CD4-positive, alpha-beta T cell treated with Interferon alpha-2 for 1 hour (primary cell): Measurements from ENCODE around the gene UBE3A.
A peak's percentile ranks its signal among the peaks of the same experiment; 100 is the strongest.
"Not testable (repeated sequence)": the region's sequence is repeated elsewhere in the genome, so short reads cannot be mapped to it uniquely, and the experiment has no call there.

Source experiments
- DNase-seq, 2 donors: peaks; one replicate each; pipeline ENCODE4 v3.0.0-alpha.2; 2020 to 2022

The UBE3A gene

GRCh38 chr15:25437777-25438600 is 835 bp downstream of the UBE3A start:
- peak; percentile 52 to 61 for DNase-seq

GRCh38 chr15:25436707-25437106 is 2.1 kb downstream of the UBE3A start:
- DNase-seq = no peak

- no peak for DNase-seq
Measured at GRCh38 chr15:25435474-25436243, 3.2 kb downstream of the UBE3A start.

GRCh38 chr15:25433118-25433865 is 5.5 kb downstream of the UBE3A start:
- DNase-seq = no peak

GRCh38 chr15:25431836-25432561 is 6.8 kb downstream of the UBE3A start:
- DNase-seq = no peak

GRCh38 chr15:25427861-25428260 is 11.0 kb downstream of the UBE3A start:
- no peak for DNase-seq

GRCh38 chr15:25426896-25427610 is 11.8 kb downstream of the UBE3A start:
- no peak for DNase-seq

- DNase-seq = no peak
Measured at GRCh38 chr15:25424073-25424472, 14.8 kb downstream of the UBE3A start.

- no peak for DNase-seq
Measured at GRCh38 chr15:25422021-25422420, 16.8 kb downstream of the UBE3A start.

GRCh38 chr15:25418202-25418601 is 20.6 kb downstream of the UBE3A start:
- no peak for DNase-seq

GRCh38 chr15:25417604-25418003 is 21.2 kb downstream of the UBE3A start:
- no peak for DNase-seq

- DNase-seq = no peak
Measured at GRCh38 chr15:25416693-25417092, 22.1 kb downstream of the UBE3A start.

- no peak for DNase-seq
Measured at GRCh38 chr15:25415707-25416106, 23.1 kb downstream of the UBE3A start.

- DNase-seq = no peak
Measured at GRCh38 chr15:25415217-25415616, 23.6 kb downstream of the UBE3A start.

GRCh38 chr15:25410649-25411048 is 28.2 kb downstream of the UBE3A start:
- no peak for DNase-seq

GRCh38 chr15:25409731-25410130 is 29.1 kb downstream of the UBE3A start:
- DNase-seq = not testable (repeated sequence)

- no peak for DNase-seq
Measured at GRCh38 chr15:25408929-25409328, 29.9 kb downstream of the UBE3A start.

GRCh38 chr15:25408428-25408827 is 30.4 kb downstream of the UBE3A start:
- no peak for DNase-seq

- no peak for DNase-seq
Measured at GRCh38 chr15:25407950-25408349, 30.9 kb downstream of the UBE3A start.

GRCh38 chr15:25406846-25407245 is 32.0 kb downstream of the UBE3A start:
- no peak for DNase-seq

GRCh38 chr15:25406261-25406660 is 32.6 kb downstream of the UBE3A start:
- DNase-seq = no peak

GRCh38 chr15:25403771-25404170 is 35.1 kb downstream of the UBE3A start:
- no peak for DNase-seq
